ENCODE measurements around the gene TRAF7.

GRCh38 chr16:2206780-2207433 is 51.3 kb downstream of the TRAF7 start:
- TF ChIP-seq CTCF (IDR thresholded peaks at IDR 0.05; ENCODE audit: low read depth, low read length, poor library complexity, severe bottlenecking) (no peak), EZH2phosphoT487 (IDR thresholded peaks at IDR 0.05; ENCODE audit: borderline replicate concordance, low read length) (no peak)
